Measurements from ENCODE around the gene FSTL5.

Gene FSTL5

DNA sequence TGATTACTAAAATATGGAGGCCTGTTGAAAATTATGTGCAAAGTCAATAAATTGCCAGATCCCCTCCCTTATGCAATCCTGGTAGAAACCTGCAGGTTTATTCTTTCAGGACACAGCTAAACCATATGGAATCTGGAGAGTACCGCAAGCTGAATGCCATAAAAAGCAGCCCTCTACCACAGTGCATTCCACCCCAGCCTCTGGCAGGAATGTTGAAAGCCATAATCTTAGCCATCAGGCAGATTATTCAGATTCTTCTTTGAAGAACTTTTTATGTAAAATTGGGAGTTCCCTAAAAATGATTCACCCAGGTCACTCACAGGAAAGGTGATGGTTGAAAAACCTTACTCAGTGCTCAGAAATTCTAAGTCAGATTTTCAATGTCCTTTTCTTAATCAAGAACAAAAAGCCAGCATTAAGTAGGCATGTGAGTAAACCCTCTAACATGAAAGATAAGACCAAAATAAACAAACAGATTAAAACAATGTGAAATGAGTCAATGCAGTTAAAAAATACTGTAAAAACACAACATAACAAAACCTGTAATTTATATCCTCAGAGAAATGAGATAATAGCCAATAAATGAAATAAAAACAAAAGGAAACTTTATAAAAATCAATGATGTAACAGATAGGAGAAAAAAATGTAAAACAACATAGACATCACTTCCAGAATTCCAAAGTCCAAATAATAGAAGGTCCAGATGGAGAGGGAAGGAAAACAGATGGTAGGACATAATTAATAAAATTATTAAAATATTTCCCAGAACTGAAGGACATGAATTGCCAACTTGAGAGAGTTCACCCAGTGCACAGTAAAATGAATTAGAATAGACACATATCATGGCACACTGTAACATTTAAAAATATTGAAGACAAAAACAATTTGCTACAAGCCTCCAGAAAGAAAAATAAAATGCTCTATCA, 226.9 kb downstream of the FSTL5 start:
- DNase-seq: no peak

DNA sequence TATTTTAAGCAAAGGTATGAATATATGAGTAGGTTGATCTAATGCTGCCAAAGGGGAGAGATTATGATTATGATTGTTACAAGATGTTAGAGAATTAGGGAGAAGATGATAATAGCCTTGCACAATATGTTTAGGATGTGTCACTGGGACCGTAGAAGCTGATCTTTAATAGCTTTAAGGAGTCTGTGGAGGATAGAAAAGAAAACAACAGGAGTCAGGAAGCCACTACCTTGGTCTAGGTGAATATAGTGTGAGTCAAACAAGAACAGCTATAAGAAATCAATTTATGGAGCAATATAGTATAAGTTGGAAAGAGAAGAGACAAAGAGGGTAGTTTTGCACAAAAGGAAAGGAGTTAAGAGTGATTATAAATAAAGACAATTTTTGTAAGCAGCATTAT, 232.7 kb downstream of the FSTL5 start:
- DNase-seq: no peak

- DNase-seq: no peak
These were observed 233.8 kb downstream of the FSTL5 start for GRCh38 chr4:161929956-161930355.

DNA sequence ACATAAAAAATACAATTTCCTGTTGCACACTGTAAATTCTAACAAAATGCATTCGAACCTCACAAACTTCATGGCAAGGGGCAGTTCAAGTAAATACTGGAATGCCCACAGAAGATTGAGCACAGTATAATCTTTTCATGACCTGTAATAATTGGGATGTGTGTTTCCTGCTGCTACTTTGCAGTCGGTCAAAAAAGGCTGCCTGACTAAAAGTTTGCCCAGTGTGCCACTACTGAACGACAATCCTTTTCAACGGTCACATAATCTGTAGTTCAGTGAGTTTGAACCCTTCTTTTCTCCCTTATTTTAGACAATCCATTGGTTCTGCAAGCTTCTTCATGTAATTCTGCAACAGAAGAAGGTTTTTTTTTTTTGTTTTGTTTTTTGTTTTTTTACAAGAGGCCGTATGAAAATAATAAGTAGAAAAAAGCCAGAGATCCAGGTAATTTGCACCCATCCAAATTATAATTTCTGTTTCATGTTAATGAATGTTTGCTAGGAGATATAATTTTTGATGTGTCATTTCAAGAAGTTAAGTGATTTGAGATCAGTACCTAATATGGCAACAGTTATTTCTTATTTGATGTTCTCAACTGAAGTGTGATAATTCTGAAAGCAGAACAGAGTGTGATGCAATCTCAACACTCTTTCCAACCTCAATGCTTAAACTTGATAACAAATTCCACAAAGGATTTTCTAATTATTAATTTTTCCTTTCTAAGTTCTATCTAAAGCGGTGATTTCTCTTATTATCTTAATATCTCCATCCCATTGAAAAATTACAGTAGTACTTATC, 237.6 kb downstream of the FSTL5 start:
- no peak for DNase-seq

DNA sequence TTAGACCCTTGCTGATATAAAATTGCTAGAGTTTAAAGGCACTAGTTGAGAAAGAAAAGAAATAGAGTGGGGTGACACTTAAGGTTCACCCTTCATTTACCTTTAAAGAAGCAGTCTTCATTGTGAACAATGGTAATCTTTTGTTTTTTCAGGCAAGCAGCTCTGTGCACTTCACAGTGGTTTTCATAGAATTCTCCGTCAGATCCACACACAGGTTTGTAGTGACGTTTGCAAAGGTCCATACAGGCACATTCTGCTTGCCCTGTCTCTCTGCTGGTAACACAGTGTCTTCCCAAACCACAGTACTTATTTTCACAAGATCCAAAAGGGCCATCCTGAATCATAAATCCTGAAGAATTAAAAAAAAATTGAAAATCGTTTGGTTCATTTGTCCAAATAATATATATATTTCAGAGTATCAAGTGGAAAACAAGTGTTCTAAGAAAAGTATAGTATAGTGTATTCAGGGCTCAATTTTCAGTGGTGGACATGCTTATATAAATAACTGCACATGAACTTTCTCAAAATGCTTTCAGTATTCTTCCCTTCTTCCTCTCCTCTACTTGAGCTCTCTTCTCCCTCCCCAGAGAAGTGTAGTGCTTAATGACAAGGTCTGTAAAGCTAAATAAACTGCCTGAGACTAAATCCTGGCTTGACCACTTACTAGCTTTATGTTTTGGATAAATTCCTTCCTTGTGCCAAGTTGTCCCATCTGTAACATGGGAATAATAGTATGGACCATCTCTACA, 243.3 kb downstream of the FSTL5 start:
- DNase-seq: no peak

- DNase-seq: no peak
These were observed 244.2 kb downstream of the FSTL5 start for GRCh38 chr4:161919442-161920220.

- no peak for DNase-seq
These were observed 247.8 kb downstream of the FSTL5 start for GRCh38 chr4:161916035-161916434.

GRCh38 chr4:161907590-161907955, 256.2 kb downstream of the FSTL5 start:
- no peak for DNase-seq

- no peak for DNase-seq
These were observed 256.8 kb downstream of the FSTL5 start for GRCh38 chr4:161906836-161907589.

GRCh38 chr4:161900110-161900509, 263.7 kb downstream of the FSTL5 start:
- DNase-seq: no peak

DNA sequence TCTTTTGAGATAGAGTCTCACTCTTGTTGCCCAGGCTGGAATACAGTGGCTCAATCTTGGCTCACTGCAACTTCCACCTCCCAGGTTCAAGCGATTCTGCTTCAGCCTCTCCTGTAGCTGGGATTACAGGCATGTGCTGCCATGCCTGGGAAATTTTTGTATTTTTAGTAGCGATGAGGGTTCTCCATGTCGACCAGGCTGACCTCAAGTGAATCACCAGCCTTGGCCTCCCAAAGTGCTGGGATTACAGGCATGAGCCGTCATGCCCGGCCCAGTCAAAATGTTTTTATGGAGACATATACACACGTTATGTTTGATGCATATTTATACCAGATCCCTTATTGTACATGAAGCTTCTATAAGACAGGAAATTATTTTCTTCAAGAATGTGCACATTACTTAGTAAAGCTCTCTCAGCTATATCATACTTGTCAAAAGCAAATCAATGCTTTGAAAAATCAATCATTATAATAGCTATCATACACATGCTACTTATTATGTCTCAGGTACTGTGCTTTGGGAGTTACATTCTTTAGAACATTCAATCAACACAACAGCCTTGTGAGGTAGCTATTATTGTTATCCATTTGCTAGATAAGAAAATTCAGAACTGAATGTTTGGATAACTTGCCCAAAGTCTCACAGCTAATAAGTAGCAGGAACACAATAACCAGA, 269.2 kb downstream of the FSTL5 start:
- no peak for DNase-seq

DNA sequence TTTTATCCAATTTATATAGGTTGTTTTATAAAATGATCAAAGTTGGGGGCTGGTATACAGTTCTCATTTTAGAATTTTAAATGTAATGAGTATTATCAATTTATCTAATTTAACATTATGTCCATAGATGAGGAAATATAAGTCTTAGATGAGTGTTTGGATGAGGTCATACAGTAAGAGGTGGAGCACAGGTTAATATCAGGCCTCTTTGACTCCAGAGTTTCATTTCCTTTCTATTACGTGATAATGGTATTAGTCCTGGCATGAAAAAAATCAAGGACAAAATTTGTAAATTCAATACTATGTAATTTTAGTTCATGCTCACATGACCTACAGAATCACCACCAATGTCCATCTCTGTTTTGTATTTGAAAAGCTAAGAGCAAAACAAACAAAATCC, 269.8 kb downstream of the FSTL5 start:
- no peak for DNase-seq

DNA sequence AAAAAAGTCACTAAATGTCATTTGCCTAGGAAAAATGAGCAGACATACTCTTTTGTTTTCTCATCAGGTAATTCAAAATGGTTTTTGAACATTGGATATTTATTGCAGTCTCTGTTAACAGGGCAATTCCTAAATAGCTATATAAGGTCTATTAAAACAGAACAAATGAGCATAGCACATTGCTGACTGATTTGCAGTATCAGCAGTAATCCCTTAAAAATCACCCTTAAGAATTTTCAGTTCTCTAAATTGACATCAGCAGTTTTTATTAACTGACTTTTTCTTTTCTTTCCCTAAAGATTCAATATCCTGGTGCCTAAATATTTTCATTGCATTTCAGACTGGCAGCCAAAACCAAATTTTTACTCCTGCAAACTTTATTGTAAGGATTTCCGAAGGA, 270.2 kb downstream of the FSTL5 start:
- no peak for DNase-seq

DNA sequence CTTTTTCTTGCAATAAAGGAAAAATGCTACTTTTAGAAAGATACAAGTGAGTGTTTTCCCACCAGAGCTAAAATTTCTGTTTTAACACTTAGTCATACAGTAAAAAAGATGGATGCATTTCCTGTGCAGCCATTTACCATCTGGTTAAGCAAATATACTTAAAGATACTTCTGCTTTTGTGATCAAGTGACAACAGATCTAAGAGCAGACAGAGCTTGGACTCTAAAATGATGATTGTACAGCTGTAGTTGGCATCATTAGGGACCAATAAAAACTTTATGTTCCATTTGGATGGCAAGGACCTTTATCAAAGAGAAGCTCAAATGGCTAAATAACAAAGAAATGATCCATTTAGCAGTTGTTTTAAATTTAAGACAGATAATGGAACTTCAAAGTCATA, 270.8 kb downstream of the FSTL5 start:
- no peak for DNase-seq

DNA sequence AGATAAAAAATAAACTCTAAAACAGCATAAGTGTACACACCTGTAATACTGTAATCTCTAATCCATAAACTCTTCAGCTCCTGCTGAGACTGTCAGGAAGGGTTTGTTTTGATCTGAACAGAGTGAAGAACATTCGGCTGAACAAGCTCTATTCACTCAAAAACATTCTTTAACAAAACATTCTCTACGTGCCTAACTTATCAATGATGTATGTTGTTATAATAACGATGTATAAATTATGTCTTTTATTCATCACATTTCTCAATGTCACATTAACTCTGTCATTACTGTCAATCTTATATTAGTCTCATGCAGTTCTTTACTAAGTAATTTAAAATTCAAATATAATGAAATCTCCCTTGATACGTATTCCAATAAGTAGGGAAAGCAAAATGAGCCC, 280.6 kb downstream of the FSTL5 start:
- DNase-seq: no peak

DNA sequence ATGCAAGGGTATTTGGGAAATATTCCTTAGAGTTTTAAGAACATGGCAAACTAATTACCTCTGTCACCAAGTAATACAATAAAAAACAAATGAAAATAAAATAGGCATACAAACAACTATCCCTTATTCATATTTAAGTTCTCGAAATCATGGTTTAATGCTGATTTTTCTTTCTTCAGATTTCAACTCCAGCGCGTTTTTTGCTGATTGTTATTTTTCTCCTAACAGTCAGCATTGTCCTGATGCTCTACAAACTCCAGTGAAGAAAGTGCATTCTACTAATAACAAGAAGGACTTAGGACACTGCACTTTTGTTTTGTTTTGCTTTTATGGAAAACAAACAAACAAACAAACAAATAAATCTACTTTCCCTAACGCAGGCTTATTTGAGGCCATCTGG, 282.4 kb downstream of the FSTL5 start:
- no peak for DNase-seq

GRCh38 chr4:161869511-161869910, 294.3 kb downstream of the FSTL5 start:
- DNase-seq: no peak

GRCh38 chr4:161856711-161857326, 307.0 kb downstream of the FSTL5 start:
- no peak for DNase-seq

DNA sequence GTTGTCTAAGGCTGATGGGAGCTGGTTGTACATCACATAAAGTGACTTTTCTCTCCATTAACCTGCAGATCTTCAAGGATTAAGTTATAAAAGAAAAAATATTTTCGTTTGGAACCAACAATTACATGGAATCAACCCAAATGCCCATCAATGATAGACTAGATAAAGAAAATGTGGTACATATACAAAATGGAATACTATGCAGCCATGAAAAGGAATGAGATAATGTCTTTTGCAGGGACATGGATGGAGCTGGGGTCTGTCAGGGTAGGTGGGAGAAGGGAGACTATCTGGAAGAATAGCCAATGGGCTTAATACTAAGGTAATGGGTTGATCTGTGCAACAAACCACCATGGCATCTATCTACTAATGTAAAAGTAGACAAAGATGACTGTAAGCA, 313.2 kb downstream of the FSTL5 start:
- DNase-seq: no peak

DNA sequence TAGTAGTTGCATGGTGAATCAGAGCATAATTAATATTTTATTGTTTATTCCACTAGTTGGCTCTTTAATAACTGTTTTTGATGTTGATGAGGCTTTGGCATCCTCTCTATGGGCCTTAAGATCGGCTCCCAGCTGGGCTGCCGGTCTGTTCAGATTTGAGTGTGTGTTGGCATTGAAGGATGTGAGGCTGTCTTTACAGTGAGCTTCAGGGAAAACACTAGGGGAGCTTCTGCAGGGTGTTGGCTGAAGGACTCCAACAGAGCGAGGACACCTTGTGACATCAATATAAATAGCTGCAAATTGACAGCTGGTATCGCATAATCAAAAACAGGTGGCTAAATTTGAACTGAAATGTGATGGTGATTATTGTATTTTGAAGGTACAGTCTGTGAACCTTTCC, 322.0 kb downstream of the FSTL5 start:
- DNase-seq: no peak

- DNase-seq: no peak
These were observed 334.2 kb downstream of the FSTL5 start for GRCh38 chr4:161829591-161829990.

Measured in right forelimb (tissue), 1 donor.